ENCODE results near the gene DEFB128.

DEFB128 gene

DNA sequence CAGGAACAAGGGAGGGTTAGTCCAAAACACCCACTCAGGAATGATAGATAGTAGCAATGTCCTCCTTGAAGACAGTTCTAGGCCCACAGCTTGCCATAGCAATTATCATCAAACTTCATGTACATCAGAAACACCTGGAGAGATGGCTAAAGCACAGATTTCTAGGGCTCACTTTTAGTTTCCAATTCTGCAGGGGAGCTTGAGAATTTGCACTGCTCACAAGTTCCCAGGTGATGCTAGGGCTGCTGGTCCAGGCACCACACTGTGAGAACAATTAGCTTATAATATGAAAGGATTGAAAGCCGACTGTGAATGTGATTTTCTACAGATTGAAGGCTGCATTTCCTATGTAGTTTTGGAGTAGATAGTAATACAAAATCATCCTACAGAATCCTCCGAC, 43.6 kb downstream of the DEFB128 start:
- DNase-seq = no peak

DNA sequence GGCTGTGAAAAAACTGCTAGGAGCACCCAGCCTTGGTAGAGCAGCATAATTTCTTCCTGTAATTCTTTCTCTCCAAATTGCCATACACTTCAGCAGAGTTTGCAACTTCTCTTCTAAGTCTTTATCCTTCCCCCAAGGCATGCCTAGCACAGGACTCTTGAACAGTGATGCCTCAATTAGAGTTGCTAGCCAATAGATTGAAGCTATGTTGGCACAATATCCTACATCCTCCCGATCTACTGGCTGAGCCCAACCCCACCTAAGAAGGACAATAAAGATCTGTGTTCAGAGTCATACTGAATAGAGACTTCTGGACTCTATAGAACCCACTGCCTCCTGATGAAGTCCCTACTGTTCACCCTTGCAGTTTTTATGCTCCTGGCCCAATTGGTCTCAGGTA, 47.2 kb downstream of the DEFB128 start, which contains the start of gene DEFB126:
Gene DEFB126, plus strand, starts transcription at position 301 of the 400 bp plus-strand sequence. Its CDS starts 39 bp downstream, at position 340.
- DNase-seq = no peak

Data from SHP77 (cell line).